ENCODE data around the gene USP24. TPM values are rescaled to one million over a fixed set of nuclear protein-coding genes. Genes with fewer than 3 reads are reported as not detected.

USP24 gene
- total and polyA plus RNA-seq, 11 donors: 13.9 to 53.7 (median 35.4) TPM

DNA sequence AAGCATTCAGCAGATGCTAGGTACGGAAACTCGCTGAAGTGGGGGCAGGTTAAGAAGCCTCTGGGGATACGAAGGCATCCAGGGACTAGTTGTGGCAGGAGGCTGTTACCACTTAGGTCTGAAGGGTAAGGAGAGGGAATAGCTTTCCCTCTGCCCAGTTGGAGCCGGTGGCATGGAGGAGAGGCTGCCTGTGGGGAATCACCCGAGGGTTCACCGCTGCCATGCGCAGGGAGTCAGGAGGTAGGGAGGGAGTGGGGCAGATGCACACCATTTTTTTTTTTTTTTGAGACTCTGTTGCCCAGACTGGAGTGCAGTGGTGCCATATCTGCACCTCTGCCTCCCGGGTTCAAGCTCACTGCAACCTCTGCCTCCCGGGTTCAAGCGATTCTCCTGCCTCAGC lies 169.7 kb downstream of the USP24 start:
- DNase-seq (no peak), ATAC-seq (no peak)
- Histone ChIP-seq H3K27me3 (peaks cover 0 to 19% (median 7%) of the 10 kb centered on the region in 9 donors), H3K4me3 (no peak overlapping the region), H3K27ac (no peak overlapping the region), H3K4me1 (peaks cover 0 to 14% (median 3%) of the 10 kb centered on the region in 12 donors), H3K36me3 (no peaks in the 10 kb centered on the region), H3K9me3 (no peaks in the 10 kb centered on the region)
- TF ChIP-seq POLR2A (IDR thresholded peaks at IDR 0.05) (no peak), CTCF (IDR thresholded peaks at IDR 0.05) (no peak)
- WGBS, 4 donors: 96 to 98% (median 96%) methylated on average over 7 to 10 of the region's 10 CpGs
- intact Hi-C loops (cut with DNase I): no loop called here

GRCh38 chr1:55044617-55045397 lies 170.4 kb downstream of the USP24 start:
- no peak for ATAC-seq
- no peak overlapping the region for H3K27ac ChIP-seq
- peaks cover 0 to 24% (median 13%) of the 10 kb centered on the region in 9 donors for H3K27me3 ChIP-seq
- TF ChIP-seq POLR2A (IDR thresholded peaks at IDR 0.05): no peak
- no peak for TF ChIP-seq CTCF (IDR thresholded peaks at IDR 0.05)
- peaks cover 0 to 12% (median 1%) of the 10 kb centered on the region in 12 donors for H3K4me1 ChIP-seq
- DNase-seq: no peak
- no peaks in the 10 kb centered on the region for H3K36me3 ChIP-seq
- no peak overlapping the region for H3K4me3 ChIP-seq
- intact Hi-C loops (cut with DNase I): no loop called here
- no peaks in the 10 kb centered on the region for H3K9me3 ChIP-seq
- 86 to 90% (median 87%) methylated on average over 15 of the region's 15 CpGs for WGBS, 4 donors

DNA sequence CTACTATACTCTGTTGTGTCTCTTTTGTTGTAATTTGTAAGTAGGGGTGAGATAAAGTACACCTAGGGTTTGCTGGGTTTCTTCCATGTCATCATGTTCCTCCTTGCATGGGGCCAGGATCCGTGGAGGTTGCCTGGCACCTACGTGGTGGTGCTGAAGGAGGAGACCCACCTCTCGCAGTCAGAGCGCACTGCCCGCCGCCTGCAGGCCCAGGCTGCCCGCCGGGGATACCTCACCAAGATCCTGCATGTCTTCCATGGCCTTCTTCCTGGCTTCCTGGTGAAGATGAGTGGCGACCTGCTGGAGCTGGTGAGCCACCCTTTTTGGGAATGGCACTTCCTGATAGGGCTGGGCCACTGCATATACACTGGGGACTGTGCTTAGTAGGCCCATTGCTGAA lies 171.4 kb downstream of the USP24 start:
- 93 to 97% (median 95%) methylated on average over 7 to 9 of the region's 9 CpGs for WGBS, 4 donors
- Histone ChIP-seq H3K4me1 (peaks cover 0 to 14% (median 0%) of the 10 kb centered on the region in 12 donors), H3K4me3 (no peak overlapping the region), H3K27ac (no peak overlapping the region), H3K27me3 (peaks cover 0 to 35% (median 24%) of the 10 kb centered on the region in 9 donors), H3K9me3 (no peaks in the 10 kb centered on the region), H3K36me3 (no peaks in the 10 kb centered on the region)
- TF ChIP-seq POLR2A (IDR thresholded peaks at IDR 0.05) (no peak), CTCF (IDR thresholded peaks at IDR 0.05) (no peak)
- DNase-seq: no peak
- no peak for ATAC-seq
- intact Hi-C loops (cut with DNase I): no loop called here

GRCh38 chr1:55043011-55043410 lies 172.2 kb downstream of the USP24 start:
- Histone ChIP-seq H3K4me3 (no peak overlapping the region), H3K4me1 (peaks cover 0 to 14% (median 0%) of the 10 kb centered on the region in 12 donors), H3K9me3 (no peaks in the 10 kb centered on the region), H3K36me3 (no peaks in the 10 kb centered on the region), H3K27me3 (peaks cover 2 to 42% (median 31%) of the 10 kb centered on the region in 9 donors), H3K27ac (no peak overlapping the region)
- intact Hi-C loops (cut with DNase I): no loop called here
- WGBS, 4 donors: 88 to 93% (median 91%) methylated on average over 2 of the region's 2 CpGs
- DNase-seq (no peak), ATAC-seq (no peak)
- TF ChIP-seq POLR2A (IDR thresholded peaks at IDR 0.05) (no peak), CTCF (IDR thresholded peaks at IDR 0.05) (no peak)
